Right lung (tissue), 5 donors: ENCODE measurements around the gene BNC1. TPM values are rescaled to one million over a fixed set of nuclear protein-coding genes. Genes with fewer than 3 reads are reported as not detected.
"Not testable (repeated sequence)": the region's sequence is repeated elsewhere in the genome, so short reads cannot be mapped to it uniquely, and the experiment has no call there.

Source experiments
- DNase-seq, 2 donors: peaks; one replicate each; pipeline ENCODE4 v3.0.0-alpha.2; 2013
- polyA plus RNA-seq, 5 donors: library from polyadenylated mRNA; unstranded; fragments of 120-200 nt; gene quantifications; one replicate each; pipeline versions ENCODE4 v1.2.1 to v1.2.3, GENCODE V29; 2013; ENCODE audit warnings: inconsistent platforms in 1 of 5, low replicate concordance in 1 of 5; ENCODE audit not compliant: insufficient read length in 5 of 5, insufficient read depth in 1 of 5

BNC1 gene
- polyA plus RNA-seq, 5 donors: 0.55 to 1.7 (median 1.4) TPM

- no peak for DNase-seq
Measured at GRCh38 chr15:83293201-83293600, 8.7 kb upstream of the BNC1 start.

GRCh38 chr15:83292317-83292716, 7.9 kb upstream of the BNC1 start:
- no peak for DNase-seq

- no peak for DNase-seq
Measured at GRCh38 chr15:83290236-83290635, 5.8 kb upstream of the BNC1 start.

GRCh38 chr15:83289160-83289559, 4.7 kb upstream of the BNC1 start:
- DNase-seq: no peak

- DNase-seq: no peak
Measured at GRCh38 chr15:83288381-83288801, 3.9 kb upstream of the BNC1 start.

GRCh38 chr15:83287541-83288027, 3.1 kb upstream of the BNC1 start:
- no peak for DNase-seq

- no peak for DNase-seq
Measured at GRCh38 chr15:83285979-83286553, 1.6 kb upstream of the BNC1 start.

GRCh38 chr15:83285284-83285978, 967 bp upstream of the BNC1 start:
- no peak for DNase-seq

- DNase-seq: no peak
Measured at GRCh38 chr15:83283813-83284558, 478 bp downstream of the BNC1 start.

- DNase-seq: no peak
Measured at GRCh38 chr15:83283138-83283812, 1.2 kb downstream of the BNC1 start.

- no peak for DNase-seq
Measured at GRCh38 chr15:83282776-83283137, 1.7 kb downstream of the BNC1 start.

- DNase-seq: no peak
Measured at GRCh38 chr15:83282141-83282540, 2.3 kb downstream of the BNC1 start.

GRCh38 chr15:83278191-83278590, 6.3 kb downstream of the BNC1 start:
- no peak for DNase-seq

- DNase-seq: no peak
Measured at GRCh38 chr15:83276661-83277060, 7.8 kb downstream of the BNC1 start.

GRCh38 chr15:83275412-83275811, 9.1 kb downstream of the BNC1 start:
- no peak for DNase-seq

- no peak for DNase-seq
Measured at GRCh38 chr15:83270176-83270575, 14.3 kb downstream of the BNC1 start.

- no peak for DNase-seq
Measured at GRCh38 chr15:83268147-83268546, 16.3 kb downstream of the BNC1 start.

GRCh38 chr15:83262594-83263315, 21.7 kb downstream of the BNC1 start:
- no peak for DNase-seq

- DNase-seq: not testable (repeated sequence)
Measured at GRCh38 chr15:83262181-83262580, 22.3 kb downstream of the BNC1 start.

GRCh38 chr15:83250781-83251180, 33.7 kb downstream of the BNC1 start:
- no peak for DNase-seq

GRCh38 chr15:83249030-83249343, 35.5 kb downstream of the BNC1 start:
- no peak for DNase-seq
